DND-41 (cell line): ENCODE data around the gene NARF.

Source experiments
- EZH2 ChIP-seq: IDR thresholded peaks from 3 replicates; pipeline ENCODE4 v1.6.1; 2012; ENCODE audit warnings: borderline replicate concordance, low read depth, mild to moderate bottlenecking, moderate library complexity, low read length, inconsistent platforms; ENCODE audit not compliant: severe bottlenecking
- TF ChIP-seq, protein P1 (sequence below): IDR thresholded peaks from 2 replicates; pipeline ENCODE4 v1.5.1; 2012; ENCODE audit warnings: borderline replicate concordance, low read length, moderate library complexity, mild to moderate bottlenecking; ENCODE audit not compliant: poor library complexity, severe bottlenecking; ENCODE audit errors: extremely low read depth

DNA sequence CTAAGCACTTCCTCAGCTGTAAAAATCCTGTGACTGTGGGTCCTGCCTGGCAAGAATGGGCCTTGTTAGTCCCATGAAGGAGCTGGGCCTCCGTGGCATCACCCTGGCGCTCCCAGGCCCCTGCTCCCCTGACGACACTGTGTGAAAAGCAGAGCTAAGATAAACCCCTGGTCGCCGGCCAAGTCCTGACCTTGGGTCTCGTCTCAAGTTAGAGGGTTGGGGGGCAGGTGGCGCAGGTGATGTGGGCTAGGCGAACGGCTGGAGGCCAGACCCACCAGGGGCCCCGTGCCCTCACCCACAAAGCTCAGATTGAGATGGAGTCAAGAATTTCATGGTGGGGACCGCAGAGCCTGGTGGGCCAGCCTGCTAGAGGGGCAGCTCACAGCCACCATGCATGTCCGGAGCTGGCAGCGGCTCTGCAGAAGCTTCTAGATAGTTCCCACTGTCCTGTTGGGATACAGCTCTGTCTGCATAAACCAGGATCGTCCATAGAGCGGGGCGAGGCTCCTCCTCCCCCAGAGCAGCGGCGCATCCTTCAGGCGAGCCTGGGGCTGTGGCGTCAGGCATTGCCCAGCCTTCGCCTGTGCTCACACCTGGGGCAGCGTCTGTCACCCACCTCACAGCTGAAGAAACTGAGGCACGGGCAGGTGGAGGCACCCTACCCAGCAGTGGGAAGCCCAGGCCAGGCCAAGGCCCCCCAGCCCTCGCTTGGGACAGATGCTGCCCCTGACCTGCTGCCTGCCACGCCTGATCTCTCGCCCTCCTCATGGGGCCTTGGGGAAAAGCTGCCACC, 19.9 kb upstream of the NARF start:
- TF ChIP-seq, protein P1, sequence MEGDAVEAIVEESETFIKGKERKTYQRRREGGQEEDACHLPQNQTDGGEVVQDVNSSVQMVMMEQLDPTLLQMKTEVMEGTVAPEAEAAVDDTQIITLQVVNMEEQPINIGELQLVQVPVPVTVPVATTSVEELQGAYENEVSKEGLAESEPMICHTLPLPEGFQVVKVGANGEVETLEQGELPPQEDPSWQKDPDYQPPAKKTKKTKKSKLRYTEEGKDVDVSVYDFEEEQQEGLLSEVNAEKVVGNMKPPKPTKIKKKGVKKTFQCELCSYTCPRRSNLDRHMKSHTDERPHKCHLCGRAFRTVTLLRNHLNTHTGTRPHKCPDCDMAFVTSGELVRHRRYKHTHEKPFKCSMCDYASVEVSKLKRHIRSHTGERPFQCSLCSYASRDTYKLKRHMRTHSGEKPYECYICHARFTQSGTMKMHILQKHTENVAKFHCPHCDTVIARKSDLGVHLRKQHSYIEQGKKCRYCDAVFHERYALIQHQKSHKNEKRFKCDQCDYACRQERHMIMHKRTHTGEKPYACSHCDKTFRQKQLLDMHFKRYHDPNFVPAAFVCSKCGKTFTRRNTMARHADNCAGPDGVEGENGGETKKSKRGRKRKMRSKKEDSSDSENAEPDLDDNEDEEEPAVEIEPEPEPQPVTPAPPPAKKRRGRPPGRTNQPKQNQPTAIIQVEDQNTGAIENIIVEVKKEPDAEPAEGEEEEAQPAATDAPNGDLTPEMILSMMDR = no peak
- no peak for TF ChIP-seq EZH2
